GM19351 (cell line): ENCODE measurements around the gene C22orf39.

Source experiments
- ATAC-seq: cut with Tn5 transposase; IDR thresholded peaks from one replicate; pipeline ENCODE4 v1.9.1; 2021; ENCODE audit warnings: mild to moderate bottlenecking, moderate library complexity; ENCODE audit not compliant: unreplicated experiment

Gene C22orf39

GRCh38 chr22:19477321-19478044, 30.0 kb upstream of the C22orf39 start:
- no peak for ATAC-seq

GRCh38 chr22:19476023-19476422, 28.5 kb upstream of the C22orf39 start:
- ATAC-seq = no peak

GRCh38 chr22:19473578-19473977, 26.1 kb upstream of the C22orf39 start:
- ATAC-seq = no peak

- ATAC-seq = no peak
These were observed 24.7 kb upstream of the C22orf39 start for GRCh38 chr22:19472233-19472632.

GRCh38 chr22:19471572-19471971, 24.1 kb upstream of the C22orf39 start:
- ATAC-seq = no peak

GRCh38 chr22:19470010-19470409, 22.5 kb upstream of the C22orf39 start:
- no peak for ATAC-seq

GRCh38 chr22:19469421-19469820, 21.9 kb upstream of the C22orf39 start:
- no peak for ATAC-seq

- ATAC-seq = no peak
These were observed 20.4 kb upstream of the C22orf39 start for GRCh38 chr22:19467912-19468311.

- ATAC-seq = no peak
These were observed 19.6 kb upstream of the C22orf39 start for GRCh38 chr22:19466848-19467752.

- no peak for ATAC-seq
These were observed 18.7 kb upstream of the C22orf39 start for GRCh38 chr22:19466126-19466716.

- ATAC-seq = no peak
These were observed 17.5 kb upstream of the C22orf39 start for GRCh38 chr22:19464975-19465374.

GRCh38 chr22:19464546-19464945, 17.0 kb upstream of the C22orf39 start:
- no peak for ATAC-seq

GRCh38 chr22:19463491-19464469, 16.3 kb upstream of the C22orf39 start:
- ATAC-seq = no peak

GRCh38 chr22:19463008-19463407, 15.5 kb upstream of the C22orf39 start:
- ATAC-seq = no peak

GRCh38 chr22:19461506-19461905, 14.0 kb upstream of the C22orf39 start:
- ATAC-seq = no peak

GRCh38 chr22:19460036-19460435, 12.5 kb upstream of the C22orf39 start:
- ATAC-seq = no peak

- no peak for ATAC-seq
These were observed 10.4 kb upstream of the C22orf39 start for GRCh38 chr22:19457828-19458428.

- ATAC-seq = no peak
These were observed 9.0 kb upstream of the C22orf39 start for GRCh38 chr22:19456541-19456940.

GRCh38 chr22:19455585-19456370, 8.3 kb upstream of the C22orf39 start:
- ATAC-seq = no peak
